IgD-negative memory B cell (primary cell): ENCODE results near the gene UPK1A. TPM values are rescaled to one million over a fixed set of nuclear protein-coding genes. Genes with fewer than 3 reads are reported as not detected.
"Not testable (repeated sequence)": the region's sequence is repeated elsewhere in the genome, so short reads cannot be mapped to it uniquely, and the experiment has no call there.

Source experiments
- H3K27ac Mint-ChIP-seq, 3 donors: one replicate each; pipeline ENCODE4 v1.8.0; 2020 to 2022; ENCODE audit warnings: mild to moderate bottlenecking in 3 of 3, mixed read lengths in 3 of 3, moderate library complexity in 1 of 3
- H3K27me3 Mint-ChIP-seq: one replicate; pipeline ENCODE4 v1.8.0; 2021; ENCODE audit warnings: mixed read lengths
- H3K36me3 Mint-ChIP-seq: one replicate; pipeline ENCODE4 v1.8.0; 2020; ENCODE audit warnings: mild to moderate bottlenecking, mixed read lengths
- H3K4me1 Mint-ChIP-seq, 3 donors: one replicate each; pipeline ENCODE4 v1.8.0; 2020 to 2022; ENCODE audit warnings: mixed read lengths in 3 of 3, mild to moderate bottlenecking in 1 of 3
- H3K4me3 Mint-ChIP-seq, 4 donors: one replicate each; pipeline ENCODE4 v1.8.0; 2020 to 2022; ENCODE audit warnings: mild to moderate bottlenecking in 4 of 4, mixed read lengths in 4 of 4, moderate library complexity in 3 of 4
- H3K9me3 Mint-ChIP-seq, 3 donors: one replicate each; pipeline ENCODE4 v1.8.0; 2020 to 2021; ENCODE audit warnings: mixed read lengths in 3 of 3, mild to moderate bottlenecking in 1 of 3
- polyA plus RNA-seq: library from polyadenylated mRNA; unstranded; fragments of 300-500 nt; fragmentation: Illumina TruSeq; gene quantifications from one replicate; pipeline ENCODE4 v1.2.3, GENCODE V29; 2021

The UPK1A gene
- polyA plus RNA-seq, 1 donor from 2014 or later: not detected

GRCh38 chr19:35639863-35640262 is 26.5 kb upstream of the UPK1A start:
- H3K4me1 Mint-ChIP-seq: peaks cover 0 to 6% (median 1%) of the 10 kb centered on the region in 3 donors
- H3K4me3 Mint-ChIP-seq: peak overlapping the region in 2 of 4 donors; percentile 21 to 60
- H3K27ac Mint-ChIP-seq: peak overlapping the region in 1 of 3 donors; percentile 77
- no peaks in the 10 kb centered on the region for H3K9me3 Mint-ChIP-seq
- H3K36me3 Mint-ChIP-seq: peaks cover 2% of the 10 kb centered on the region
- no peaks in the 10 kb centered on the region for H3K27me3 Mint-ChIP-seq

GRCh38 chr19:35641515-35642151 is 24.7 kb upstream of the UPK1A start, which contains the start of gene ETV2:
Gene ETV2 (plus strand): TSS chr19:35641745. CDS start chr19:35642461, 716 bp downstream.
- Mint-ChIP-seq H3K36me3 (peaks cover 2% of the 10 kb centered on the region), H3K9me3 (no peaks in the 10 kb centered on the region), H3K27ac (peak within 1 kb of the TSS in 2 of 3 donors; percentile 27 to 59), H3K4me3 (peak within 1 kb of the TSS; percentile 52 to 95 (median 74)), H3K27me3 (no peaks in the 10 kb centered on the region), H3K4me1 (peaks cover 7 to 11% (median 7%) of the 10 kb centered on the region in 3 donors)

GRCh38 chr19:35642312-35642711 is 24.0 kb upstream of the UPK1A start:
- Mint-ChIP-seq H3K36me3 (peaks cover 2% of the 10 kb centered on the region), H3K9me3 (no peaks in the 10 kb centered on the region), H3K27ac (peak overlapping the region in 1 of 3 donors; percentile 59), H3K4me1 (peaks cover 7 to 11% (median 8%) of the 10 kb centered on the region in 3 donors), H3K4me3 (peak overlapping the region; percentile 14 to 95 (median 55)), H3K27me3 (no peaks in the 10 kb centered on the region)

- Mint-ChIP-seq H3K27ac (peak overlapping the region in 1 of 3 donors; percentile 59), H3K4me3 (peak overlapping the region; percentile 85 to 95 (median 90)), H3K9me3 (no peaks in the 10 kb centered on the region), H3K27me3 (no peaks in the 10 kb centered on the region), H3K36me3 (peaks cover 2% of the 10 kb centered on the region), H3K4me1 (peaks cover 7 to 11% (median 9%) of the 10 kb centered on the region in 3 donors)
These were observed 23.5 kb upstream of the UPK1A start for GRCh38 chr19:35642798-35643254.

- Mint-ChIP-seq H3K27ac (peak overlapping the region; percentile 82 to 96 (median 90)), H3K36me3 (no peaks in the 10 kb centered on the region), H3K27me3 (no peaks in the 10 kb centered on the region), H3K4me1 (peaks cover 11 to 15% (median 15%) of the 10 kb centered on the region in 3 donors), H3K4me3 (peak overlapping the region; percentile 85 to 95 (median 90)), H3K9me3 (no peaks in the 10 kb centered on the region)
These were observed 22.8 kb upstream of the UPK1A start for GRCh38 chr19:35643255-35644205.

- Mint-ChIP-seq H3K4me1 (peaks cover 16 to 20% (median 20%) of the 10 kb centered on the region in 3 donors), H3K9me3 (no peaks in the 10 kb centered on the region), H3K27ac (peak overlapping the region; percentile 82 to 96 (median 90)), H3K36me3 (no peaks in the 10 kb centered on the region), H3K27me3 (no peaks in the 10 kb centered on the region), H3K4me3 (peak overlapping the region; percentile 85 to 95 (median 90))
These were observed 21.9 kb upstream of the UPK1A start for GRCh38 chr19:35644206-35644986.

GRCh38 chr19:35644987-35645679 is 21.2 kb upstream of the UPK1A start:
- no peaks in the 10 kb centered on the region for H3K27me3 Mint-ChIP-seq
- H3K9me3 Mint-ChIP-seq: no peaks in the 10 kb centered on the region
- H3K4me3 Mint-ChIP-seq: peak overlapping the region; percentile 85 to 95 (median 90)
- peaks cover 16 to 22% (median 20%) of the 10 kb centered on the region in 3 donors for H3K4me1 Mint-ChIP-seq
- H3K27ac Mint-ChIP-seq: peak overlapping the region; percentile 82 to 96 (median 90)
- H3K36me3 Mint-ChIP-seq: no peaks in the 10 kb centered on the region

- H3K4me3 Mint-ChIP-seq: peak overlapping the region in 3 of 4 donors; percentile 9 to 85 (median 68)
- H3K36me3 Mint-ChIP-seq: no peaks in the 10 kb centered on the region
- peak overlapping the region in 2 of 3 donors; percentile 27 to 82 for H3K27ac Mint-ChIP-seq
- no peaks in the 10 kb centered on the region for H3K9me3 Mint-ChIP-seq
- H3K27me3 Mint-ChIP-seq: no peaks in the 10 kb centered on the region
- peaks cover 16 to 28% (median 20%) of the 10 kb centered on the region in 3 donors for H3K4me1 Mint-ChIP-seq
These were observed 20.4 kb upstream of the UPK1A start for GRCh38 chr19:35645680-35646511.

- H3K4me3 Mint-ChIP-seq: peak within 1 kb of the TSS; percentile 97 to 100 (median 98)
- H3K9me3 Mint-ChIP-seq: no peaks in the 10 kb centered on the region
- no peaks in the 10 kb centered on the region for H3K27me3 Mint-ChIP-seq
- no peaks in the 10 kb centered on the region for H3K36me3 Mint-ChIP-seq
- peaks cover 18 to 27% (median 20%) of the 10 kb centered on the region in 3 donors for H3K4me1 Mint-ChIP-seq
- peak within 1 kb of the TSS; percentile 67 to 98 (median 93) for H3K27ac Mint-ChIP-seq
These were observed 18.0 kb upstream of the UPK1A start, which contains the start of gene COX6B1 for GRCh38 chr19:35648017-35648961. Gene COX6B1 (plus strand): TSS chr19:35648323. CDS start chr19:35651244, 2,921 bp downstream.

GRCh38 chr19:35650581-35650980 is 15.7 kb upstream of the UPK1A start:
- peak overlapping the region in 2 of 4 donors; percentile 10 to 58 for H3K4me3 Mint-ChIP-seq
- H3K4me1 Mint-ChIP-seq: peaks cover 12 to 25% (median 15%) of the 10 kb centered on the region in 3 donors
- H3K27me3 Mint-ChIP-seq: no peaks in the 10 kb centered on the region
- H3K27ac Mint-ChIP-seq: peak overlapping the region in 1 of 3 donors; percentile 74
- no peaks in the 10 kb centered on the region for H3K9me3 Mint-ChIP-seq
- peaks cover 3% of the 10 kb centered on the region for H3K36me3 Mint-ChIP-seq

GRCh38 chr19:35654828-35655227 is 11.5 kb upstream of the UPK1A start:
- not testable (repeated sequence) for H3K27me3 Mint-ChIP-seq, H3K36me3 Mint-ChIP-seq, H3K27ac Mint-ChIP-seq, H3K9me3 Mint-ChIP-seq
- H3K4me1 Mint-ChIP-seq: peaks cover 4 to 14% (median 7%) of the 10 kb centered on the region in 3 donors
- H3K4me3 Mint-ChIP-seq: peak overlapping the region in 1 of 4 donors; percentile 66

GRCh38 chr19:35655600-35655999 is 10.7 kb upstream of the UPK1A start:
- no peaks in the 10 kb centered on the region for H3K9me3 Mint-ChIP-seq
- H3K36me3 Mint-ChIP-seq: peaks cover 5% of the 10 kb centered on the region
- no peaks in the 10 kb centered on the region for H3K27me3 Mint-ChIP-seq
- peak overlapping the region in 1 of 4 donors; percentile 66 for H3K4me3 Mint-ChIP-seq
- no peak overlapping the region for H3K27ac Mint-ChIP-seq
- peaks cover 4 to 10% (median 7%) of the 10 kb centered on the region in 3 donors for H3K4me1 Mint-ChIP-seq
